Muscle layer of duodenum (tissue), 2 donors: Measurements from ENCODE around the gene FGF2.

Experiments
- H3K27ac ChIP-seq: one replicate; pipeline ENCODE4 v1.7.0; 2013; ENCODE audit warnings: mild to moderate bottlenecking, low read length
- H3K27me3 ChIP-seq: one replicate; pipeline ENCODE4 v1.7.0; 2013; ENCODE audit warnings: low read depth, mild to moderate bottlenecking, control low read depth, low read length
- H3K36me3 ChIP-seq, 2 donors: one replicate each; pipeline ENCODE4 v1.7.0; 2013; ENCODE audit warnings: low read length in 2 of 2, control low read depth in 1 of 2, mild to moderate bottlenecking in 1 of 2; ENCODE audit not compliant: insufficient read depth in 2 of 2, control insufficient read depth in 1 of 2
- H3K4me1 ChIP-seq, 2 donors: one replicate each; pipeline ENCODE4 v1.7.0; 2013; ENCODE audit warnings: low read length in 2 of 2, mild to moderate bottlenecking in 2 of 2, control low read depth in 1 of 2, moderate library complexity in 1 of 2; ENCODE audit not compliant: insufficient read depth in 2 of 2, control insufficient read depth in 1 of 2
- H3K4me3 ChIP-seq, 2 donors: one replicate each; pipeline ENCODE4 v1.7.0; 2013; ENCODE audit warnings: low read length in 2 of 2, low read depth in 1 of 2, mild to moderate bottlenecking in 1 of 2
- H3K9me3 ChIP-seq, 2 donors: one replicate each; pipeline ENCODE4 v1.7.0; 2013; ENCODE audit warnings: low read length in 2 of 2, control low read depth in 1 of 2, mild to moderate bottlenecking in 1 of 2; ENCODE audit not compliant: control insufficient read depth in 1 of 2
- donor health status: healthy.

Gene FGF2

GRCh38 chr4:122946142-122946541 is 119.5 kb downstream of the FGF2 start:
- no peaks in the 10 kb centered on the region for H3K4me1 ChIP-seq

More at GRCh38 chr4:122946142-122946541, 119.5 kb downstream of the FGF2 start:
- Histone ChIP-seq H3K27ac (no peak overlapping the region), H3K9me3 (no peaks in the 10 kb centered on the region), H3K4me3 (no peak overlapping the region), H3K36me3 (peaks cover 14 to 38% of the 10 kb centered on the region in 2 donors), H3K27me3 (no peaks in the 10 kb centered on the region)
